Body of pancreas (tissue), 4 donors: Measurements from ENCODE around the gene DKK2. TPM values are rescaled to one million over a fixed set of nuclear protein-coding genes. Genes with fewer than 3 reads are reported as not detected.

ENCODE experiments used
- ATAC-seq: fragments of 150-250 bp; one replicate; pipeline ENCODE4 v1.9.1; 2016
- DNase-seq, 4 donors: peaks; one replicate each; pipeline ENCODE4 v3.0.0-alpha.2; 2019
- H3K27ac ChIP-seq, 4 donors: fragments of 200-600 bp; sonication (generic); 1 replicate in 3 of 4; 2 replicates in 1 of 4; pipeline versions ENCODE4 v1.5.1 to v1.6.1; 2016 to 2019; ENCODE audit warnings: mild to moderate bottlenecking in 1 of 4, mixed read lengths in 1 of 4, moderate library complexity in 1 of 4
- H3K27me3 ChIP-seq, 2 donors: fragments of 200-600 bp; sonication (generic); one replicate each; pipeline ENCODE4 v1.6.0; 2016; ENCODE audit warnings: mild to moderate bottlenecking in 1 of 2
- H3K36me3 ChIP-seq, 2 donors: fragments of 200-600 bp; sonication (generic); replicated peaks in 1 of 2; 2 replicates each; pipeline ENCODE4 v1.5.1; 2016; ENCODE audit warnings: low read depth in 2 of 2; ENCODE audit not compliant: insufficient read depth in 1 of 2
- H3K4me1 ChIP-seq: fragments of 200-600 bp; sonication (generic); one replicate; pipeline ENCODE4 v1.6.0; 2016
- H3K4me3 ChIP-seq, 2 donors: fragments of 200-600 bp; sonication (generic); 1 replicate in 1 of 2; 2 replicates in 1 of 2; pipeline ENCODE4 v1.5.1; 2016 to 2019
- H3K9me3 ChIP-seq, 3 donors: fragments of 200-600 bp; sonication (generic); 1 replicate in 2 of 3; 2 replicates in 1 of 3; pipeline ENCODE4 v1.5.1; 2016
- POLR2A ChIP-seq, 3 donors: fragments of 450-650 bp; IDR thresholded peaks; one replicate each; pipeline ENCODE4 v1.6.1; 2016; ENCODE audit warnings: antibody characterized with exemption in 3 of 3, mild to moderate bottlenecking in 2 of 3
- WGBS, 2 donors: methylation state at CpG; one replicate each; pipeline ENCODE4 v1.1.5; 2017; 5-methylcytosine and 5-hydroxymethylcytosine counted together
- intact Hi-C: fragments of 100-400 bp; cut with DNase I; formaldehyde crosslinking; loops from one replicate; pipeline ENCODE4 v1.15.1; 2023
- total RNA-seq, 2 donors: library from RNA; depleted of rRNA; stranded (reverse); fragments of >200 nt; gene quantifications; one replicate each; pipeline ENCODE4 v1.1.0, GENCODE V29; 2016
- TF ChIP-seq, protein P1 (sequence below), 7 experiments: fragments of 450-650 bp in 4 of 7; fragments of 200-600 bp in 3 of 7; sonication (generic) in 3 of 7; IDR thresholded peaks; one replicate each; pipeline ENCODE4 v1.5.1; 2016 to 2019; ENCODE audit warnings: antibody characterized with exemption in 7 of 7

DKK2 gene
- total RNA-seq, 2 donors from 2014 or later, result 0.52 TPM; not detected in 1

DNA sequence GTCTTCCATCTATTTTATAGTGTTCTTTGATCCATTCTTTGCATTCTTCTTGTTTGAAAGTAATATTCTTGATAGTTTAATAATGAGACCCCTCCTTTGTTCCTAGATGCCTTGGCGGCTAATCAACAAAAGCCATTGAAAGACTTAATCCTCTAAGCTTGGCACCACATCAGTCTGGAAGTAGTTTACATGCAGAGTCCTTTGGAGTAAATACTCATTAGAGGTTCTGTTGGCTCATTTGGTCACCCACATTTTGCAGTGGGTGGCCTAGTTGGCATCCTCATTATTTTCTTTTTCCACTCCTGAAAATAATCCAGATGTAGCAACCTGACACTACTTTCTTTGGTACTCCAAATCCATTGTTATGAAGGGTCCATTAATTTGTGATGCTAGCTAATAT, 64.5 kb downstream of the DKK2 start:
- 88% methylated on average over 1 of the region's 1 CpG for WGBS, 2 donors
- H3K27me3 ChIP-seq, result no peaks in the 10 kb centered on the region
- DNase-seq (no peak), ATAC-seq (no peak)
- no peak overlapping the region for H3K27ac ChIP-seq
- H3K4me1 ChIP-seq, result no peaks in the 10 kb centered on the region
- H3K9me3 ChIP-seq, result no peaks in the 10 kb centered on the region
- no peaks in the 10 kb centered on the region for H3K36me3 ChIP-seq
- no peak overlapping the region for H3K4me3 ChIP-seq
- TF ChIP-seq, protein P1, sequence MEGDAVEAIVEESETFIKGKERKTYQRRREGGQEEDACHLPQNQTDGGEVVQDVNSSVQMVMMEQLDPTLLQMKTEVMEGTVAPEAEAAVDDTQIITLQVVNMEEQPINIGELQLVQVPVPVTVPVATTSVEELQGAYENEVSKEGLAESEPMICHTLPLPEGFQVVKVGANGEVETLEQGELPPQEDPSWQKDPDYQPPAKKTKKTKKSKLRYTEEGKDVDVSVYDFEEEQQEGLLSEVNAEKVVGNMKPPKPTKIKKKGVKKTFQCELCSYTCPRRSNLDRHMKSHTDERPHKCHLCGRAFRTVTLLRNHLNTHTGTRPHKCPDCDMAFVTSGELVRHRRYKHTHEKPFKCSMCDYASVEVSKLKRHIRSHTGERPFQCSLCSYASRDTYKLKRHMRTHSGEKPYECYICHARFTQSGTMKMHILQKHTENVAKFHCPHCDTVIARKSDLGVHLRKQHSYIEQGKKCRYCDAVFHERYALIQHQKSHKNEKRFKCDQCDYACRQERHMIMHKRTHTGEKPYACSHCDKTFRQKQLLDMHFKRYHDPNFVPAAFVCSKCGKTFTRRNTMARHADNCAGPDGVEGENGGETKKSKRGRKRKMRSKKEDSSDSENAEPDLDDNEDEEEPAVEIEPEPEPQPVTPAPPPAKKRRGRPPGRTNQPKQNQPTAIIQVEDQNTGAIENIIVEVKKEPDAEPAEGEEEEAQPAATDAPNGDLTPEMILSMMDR (IDR thresholded peaks at IDR 0.05), result no peak
- TF ChIP-seq POLR2A (IDR thresholded peaks at IDR 0.05), result no peak
- intact Hi-C loops, result no loop called here

DNA sequence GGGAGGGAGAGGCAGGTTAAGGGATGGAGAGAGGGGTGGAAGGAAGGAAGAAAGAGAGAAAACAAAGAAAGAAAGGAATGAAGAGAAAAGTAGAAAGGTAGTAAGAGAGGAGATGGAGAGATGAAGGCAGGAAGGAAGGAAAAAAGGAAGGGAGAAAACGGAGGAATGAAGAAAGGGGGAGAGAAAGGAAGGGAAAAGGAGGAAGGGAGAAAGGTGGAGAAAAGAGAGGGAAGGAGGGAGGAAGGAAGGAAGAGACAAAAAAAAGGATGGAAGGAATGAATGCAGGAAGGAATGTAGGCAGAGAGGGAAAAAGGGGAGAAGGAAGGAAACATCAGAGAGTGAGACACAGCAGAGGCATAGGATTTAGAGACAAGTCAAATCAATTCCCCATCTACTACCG, 68.2 kb downstream of the DKK2 start:
- Histone ChIP-seq H3K27ac (no peak overlapping the region), H3K4me1 (no peaks in the 10 kb centered on the region), H3K4me3 (no peak overlapping the region), H3K27me3 (no peaks in the 10 kb centered on the region), H3K36me3 (no peaks in the 10 kb centered on the region), H3K9me3 (no peaks in the 10 kb centered on the region)
- ATAC-seq (no peak), DNase-seq (no peak)
- 49 to 58% methylated on average over 2 of the region's 2 CpGs for WGBS, 2 donors
- TF ChIP-seq, protein P1 (IDR thresholded peaks at IDR 0.05), result no peak
- TF ChIP-seq POLR2A (IDR thresholded peaks at IDR 0.05), result no peak
- intact Hi-C loops, result no loop called here

DNA sequence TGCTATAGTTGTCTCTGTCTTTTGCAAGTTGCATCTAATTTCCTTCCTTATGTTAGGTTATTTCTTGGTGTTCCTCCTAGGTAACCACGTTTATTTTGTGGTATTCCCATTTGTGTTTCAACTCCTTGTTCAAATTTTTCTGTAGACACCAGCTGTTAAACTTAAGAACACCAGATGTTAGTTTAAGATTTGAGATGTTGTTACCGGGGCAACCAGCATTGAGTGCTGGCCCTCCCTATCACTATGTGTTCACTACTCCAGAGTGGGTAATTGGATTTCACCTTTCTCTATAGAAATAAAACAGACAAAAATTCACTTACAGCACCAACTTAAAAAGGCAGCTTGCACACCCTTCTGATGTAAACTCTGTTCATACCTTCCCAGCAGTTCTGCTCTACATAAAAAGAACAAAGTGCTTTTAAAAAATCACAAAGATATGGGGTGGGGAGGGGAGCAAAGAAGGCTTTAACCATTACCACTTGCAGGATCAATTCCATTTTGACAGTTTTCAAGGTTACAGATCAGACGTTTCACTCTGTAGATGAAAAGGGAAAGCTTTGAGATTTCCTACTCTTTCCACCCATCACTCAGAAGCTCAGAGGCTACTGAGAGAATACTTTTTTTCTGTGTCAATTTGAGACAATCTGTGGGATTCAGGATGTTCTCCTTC, 82.9 kb downstream of the DKK2 start:
- H3K36me3 ChIP-seq, result no peaks in the 10 kb centered on the region
- TF ChIP-seq, protein P1 (IDR thresholded peaks at IDR 0.05), result no peak
- TF ChIP-seq POLR2A (IDR thresholded peaks at IDR 0.05), result no peak

DNA sequence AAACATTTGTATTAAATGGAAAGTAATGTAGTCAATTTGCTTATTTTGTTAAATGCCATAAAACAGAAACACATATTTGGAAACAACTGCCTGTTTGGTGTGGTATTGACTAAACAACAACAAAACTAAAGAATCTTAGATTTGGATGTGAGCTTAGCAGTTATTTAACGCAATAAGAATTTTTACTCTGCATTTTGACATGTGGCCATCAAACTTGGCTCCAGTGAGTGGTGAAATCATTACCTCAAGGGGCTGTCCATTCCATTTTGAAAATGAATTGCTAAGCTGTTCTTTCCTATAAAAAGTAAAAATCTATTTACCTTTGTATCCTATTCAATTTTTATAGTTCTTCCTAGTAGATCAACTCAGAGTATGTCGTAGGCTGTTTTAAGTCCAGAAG, 84.2 kb downstream of the DKK2 start:
- H3K4me3 ChIP-seq, result no peak overlapping the region
- no peak for ATAC-seq
- intact Hi-C loops, result no loop called here

More for the DNA sequence above, 82.9 kb downstream of the DKK2 start:
- Histone ChIP-seq H3K4me3 (no peak overlapping the region), H3K27ac (no peak overlapping the region), H3K4me1 (no peaks in the 10 kb centered on the region), H3K27me3 (no peaks in the 10 kb centered on the region), H3K9me3 (no peaks in the 10 kb centered on the region)
- DNase-seq (no peak), ATAC-seq (no peak)
- WGBS, 2 donors, result 34 to 37% methylated on average over 3 of the region's 3 CpGs
- intact Hi-C loops, result no loop called here

More for the DNA sequence above, 84.2 kb downstream of the DKK2 start:
- 85 to 86% methylated on average over 2 of the region's 2 CpGs for WGBS, 2 donors
- Histone ChIP-seq H3K4me1 (no peaks in the 10 kb centered on the region), H3K9me3 (no peaks in the 10 kb centered on the region), H3K27me3 (no peaks in the 10 kb centered on the region), H3K27ac (no peak overlapping the region), H3K36me3 (no peaks in the 10 kb centered on the region)
- DNase-seq, result no peak
- TF ChIP-seq, protein P1 (IDR thresholded peaks at IDR 0.05), result no peak
- TF ChIP-seq POLR2A (IDR thresholded peaks at IDR 0.05), result no peak
